Neural cell (in vitro differentiated cells): ENCODE measurements around the gene POLN. TPM values are rescaled to one million over a fixed set of nuclear protein-coding genes. Genes with fewer than 3 reads are reported as not detected.

Experiments
- H2AFZ ChIP-seq: fragments of 200-600, 300-800 bp; sonication (generic), shearing (Covaris generic); 2 replicates; pipeline ENCODE4 v1.6.0; 2014; ENCODE audit warnings: low read depth, mild to moderate bottlenecking, antibody characterized with exemption, low read length, moderate library complexity
- H3F3A ChIP-seq: fragments of 200-600 bp; shearing (Covaris generic); 2 replicates; pipeline ENCODE4 v1.6.1; 2016; ENCODE audit warnings: mild to moderate bottlenecking, moderate library complexity, mixed read lengths, antibody characterized with exemption, low read length; ENCODE audit not compliant: insufficient read depth, poor library complexity, severe bottlenecking
- H3K27ac ChIP-seq: fragments of 200-600, 300-800 bp; sonication (generic), shearing (Covaris generic); 2 replicates; pipeline ENCODE4 v1.5.1; 2014; ENCODE audit warnings: mild to moderate bottlenecking, low read length, moderate library complexity
- H3K27me3 ChIP-seq: fragments of 300-800, 200-600 bp; sonication (generic), shearing (Covaris generic); 2 replicates; pipeline ENCODE4 v1.6.0; 2014; ENCODE audit warnings: mild to moderate bottlenecking, low read depth, low read length, moderate library complexity; ENCODE audit not compliant: insufficient read depth
- H3K36me3 ChIP-seq: fragments of 300-800, 200-600 bp; sonication (generic), shearing (Covaris generic); 2 replicates; pipeline ENCODE4 v1.5.1; 2014; ENCODE audit warnings: mild to moderate bottlenecking, antibody characterized with exemption, low read length, moderate library complexity; ENCODE audit not compliant: insufficient read depth
- H3K4me2 ChIP-seq: fragments of 300-800, 200-600 bp; sonication (generic), shearing (Covaris generic); 2 replicates; pipeline ENCODE4 v1.6.0; 2014; ENCODE audit warnings: mild to moderate bottlenecking, low read length
- H3K4me3 ChIP-seq: fragments of 300-800, 200-600 bp; sonication (generic), shearing (Covaris generic); 2 replicates; pipeline ENCODE4 v1.5.1; 2014; ENCODE audit warnings: mild to moderate bottlenecking, low read length, moderate library complexity
- H3K79me2 ChIP-seq: fragments of 200-600 bp; shearing (Covaris generic); replicated peaks from 2 replicates; pipeline ENCODE4 v1.6.0; 2014; ENCODE audit warnings: mild to moderate bottlenecking, low read length, moderate library complexity; ENCODE audit not compliant: insufficient read depth
- H3K9ac ChIP-seq: fragments of 300-800, 200-600 bp; sonication (generic), shearing (Covaris generic); 2 replicates; pipeline ENCODE4 v1.6.1; 2016; ENCODE audit warnings: mild to moderate bottlenecking, low read length, mixed read lengths
- H3K9me2 ChIP-seq: fragments of 200-600 bp; shearing (Covaris generic); 2 replicates; pipeline ENCODE4 v1.6.1; 2016; ENCODE audit warnings: mild to moderate bottlenecking, low read length, mixed read lengths; ENCODE audit not compliant: insufficient read depth
- H3K9me3 ChIP-seq: fragments of 200-600, 300-800 bp; sonication (generic), shearing (Covaris generic); 2 replicates; pipeline ENCODE4 v1.6.1; 2016; ENCODE audit warnings: mild to moderate bottlenecking, mixed run types, low read length, moderate library complexity, mixed read lengths
- H4K20me1 ChIP-seq: fragments of 200-600 bp; shearing (Covaris generic); 2 replicates; pipeline ENCODE4 v1.6.1; 2016; ENCODE audit warnings: mild to moderate bottlenecking, mixed run types; ENCODE audit not compliant: insufficient read depth
- EP300 ChIP-seq: fragments of 450-650 bp; conservative IDR thresholded peaks from 2 replicates; pipeline ENCODE4 v1.6.1; 2014; ENCODE audit warnings: antibody characterized with exemption, mild to moderate bottlenecking, moderate library complexity; ENCODE audit not compliant: poor library complexity, severe bottlenecking
- EZH2 ChIP-seq: fragments of 200-600, 300-800 bp; shearing (Covaris generic), sonication (generic); IDR thresholded peaks from 2 replicates; pipeline ENCODE4 v1.6.1; 2014; ENCODE audit warnings: antibody characterized with exemption, low read length, borderline replicate concordance, mild to moderate bottlenecking; ENCODE audit not compliant: insufficient read depth, poor library complexity, severe bottlenecking
- MXI1 ChIP-seq: fragments of 450-650 bp; conservative IDR thresholded peaks from 2 replicates; pipeline ENCODE4 v1.6.1; 2014; ENCODE audit warnings: antibody characterized with exemption, mild to moderate bottlenecking; ENCODE audit not compliant: poor library complexity, severe bottlenecking
- POLR2AphosphoS5 ChIP-seq: IDR thresholded peaks from 2 replicates; pipeline ENCODE4 v1.6.1; 2012
- RAD21 ChIP-seq: fragments of 450-650 bp; conservative IDR thresholded peaks from 2 replicates; pipeline ENCODE4 v1.6.1; 2014; ENCODE audit warnings: antibody characterized with exemption, mild to moderate bottlenecking, moderate library complexity
- SMC3 ChIP-seq: fragments of 450-650 bp; conservative IDR thresholded peaks from 2 replicates; pipeline ENCODE4 v1.6.1; 2014; ENCODE audit warnings: antibody characterized with exemption, mild to moderate bottlenecking, moderate library complexity; ENCODE audit not compliant: poor library complexity
- TAF1 ChIP-seq: IDR thresholded peaks from 2 replicates; pipeline ENCODE4 v1.6.1; 2012; ENCODE audit warnings: low read depth
- polyA plus RNA-seq: library from polyadenylated mRNA; depleted of rRNA; stranded (reverse); fragments of >200 nt; gene quantifications from 2 replicates; pipeline ENCODE4 v1.2.3, GENCODE V29; 2014
- TF ChIP-seq, protein P1 (sequence below): fragments of 450-650 bp; IDR thresholded peaks from 2 replicates; pipeline ENCODE4 v1.5.1; 2014; ENCODE audit warnings: antibody characterized with exemption, mild to moderate bottlenecking, moderate library complexity; ENCODE audit not compliant: poor library complexity, severe bottlenecking
- TF ChIP-seq, protein P2 (sequence below): IDR thresholded peaks from 2 replicates; pipeline ENCODE4 v1.6.1; 2012; ENCODE audit warnings: borderline replicate concordance

Gene POLN
- polyA plus RNA-seq, 1 donor from 2014 or later, result 1.1 TPM

DNA sequence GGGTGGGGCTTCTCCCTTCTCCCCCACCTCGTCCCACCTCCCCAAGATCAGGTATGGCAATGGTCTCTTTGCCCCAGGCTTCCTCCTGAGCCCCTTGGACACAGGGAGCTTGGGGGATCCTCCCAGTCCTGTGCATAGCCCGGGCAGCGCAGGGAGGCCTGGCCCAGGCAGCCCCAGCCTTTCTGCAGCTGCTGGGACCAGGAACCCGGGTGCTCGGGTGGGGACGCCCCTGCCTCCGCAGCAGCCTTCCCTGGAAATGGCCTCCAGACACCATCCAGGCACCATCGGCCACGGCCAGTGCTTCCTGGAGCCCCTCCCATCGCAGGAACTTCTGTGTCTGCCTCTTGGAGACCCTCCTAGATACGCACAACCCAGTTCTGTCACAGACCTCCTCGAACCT is 25.9 kb upstream of the POLN start:
- Histone ChIP-seq H3K36me3 (no peaks in the 10 kb centered on the region), H2AFZ (no peak overlapping the region), H3K9ac (no peak overlapping the region), H3K9me3 (no peaks in the 10 kb centered on the region), H3K4me3 (no peak overlapping the region), H4K20me1 (no peaks in the 10 kb centered on the region), H3K9me2 (no peaks in the 10 kb centered on the region), H3K27me3 (no peaks in the 10 kb centered on the region), H3K4me2 (no peak overlapping the region), H3K79me2 (no peaks in the 10 kb centered on the region), H3F3A (no peaks in the 10 kb centered on the region), H3K27ac (no peak overlapping the region)
- TF ChIP-seq MXI1 (no peak), SMC3 (no peak), TAF1 (no peak), EP300 (no peak), RAD21 (no peak), POLR2AphosphoS5 (no peak), EZH2 (no peak)
- TF ChIP-seq, protein P1, sequence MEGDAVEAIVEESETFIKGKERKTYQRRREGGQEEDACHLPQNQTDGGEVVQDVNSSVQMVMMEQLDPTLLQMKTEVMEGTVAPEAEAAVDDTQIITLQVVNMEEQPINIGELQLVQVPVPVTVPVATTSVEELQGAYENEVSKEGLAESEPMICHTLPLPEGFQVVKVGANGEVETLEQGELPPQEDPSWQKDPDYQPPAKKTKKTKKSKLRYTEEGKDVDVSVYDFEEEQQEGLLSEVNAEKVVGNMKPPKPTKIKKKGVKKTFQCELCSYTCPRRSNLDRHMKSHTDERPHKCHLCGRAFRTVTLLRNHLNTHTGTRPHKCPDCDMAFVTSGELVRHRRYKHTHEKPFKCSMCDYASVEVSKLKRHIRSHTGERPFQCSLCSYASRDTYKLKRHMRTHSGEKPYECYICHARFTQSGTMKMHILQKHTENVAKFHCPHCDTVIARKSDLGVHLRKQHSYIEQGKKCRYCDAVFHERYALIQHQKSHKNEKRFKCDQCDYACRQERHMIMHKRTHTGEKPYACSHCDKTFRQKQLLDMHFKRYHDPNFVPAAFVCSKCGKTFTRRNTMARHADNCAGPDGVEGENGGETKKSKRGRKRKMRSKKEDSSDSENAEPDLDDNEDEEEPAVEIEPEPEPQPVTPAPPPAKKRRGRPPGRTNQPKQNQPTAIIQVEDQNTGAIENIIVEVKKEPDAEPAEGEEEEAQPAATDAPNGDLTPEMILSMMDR, result no peak
- TF ChIP-seq, protein P2, sequence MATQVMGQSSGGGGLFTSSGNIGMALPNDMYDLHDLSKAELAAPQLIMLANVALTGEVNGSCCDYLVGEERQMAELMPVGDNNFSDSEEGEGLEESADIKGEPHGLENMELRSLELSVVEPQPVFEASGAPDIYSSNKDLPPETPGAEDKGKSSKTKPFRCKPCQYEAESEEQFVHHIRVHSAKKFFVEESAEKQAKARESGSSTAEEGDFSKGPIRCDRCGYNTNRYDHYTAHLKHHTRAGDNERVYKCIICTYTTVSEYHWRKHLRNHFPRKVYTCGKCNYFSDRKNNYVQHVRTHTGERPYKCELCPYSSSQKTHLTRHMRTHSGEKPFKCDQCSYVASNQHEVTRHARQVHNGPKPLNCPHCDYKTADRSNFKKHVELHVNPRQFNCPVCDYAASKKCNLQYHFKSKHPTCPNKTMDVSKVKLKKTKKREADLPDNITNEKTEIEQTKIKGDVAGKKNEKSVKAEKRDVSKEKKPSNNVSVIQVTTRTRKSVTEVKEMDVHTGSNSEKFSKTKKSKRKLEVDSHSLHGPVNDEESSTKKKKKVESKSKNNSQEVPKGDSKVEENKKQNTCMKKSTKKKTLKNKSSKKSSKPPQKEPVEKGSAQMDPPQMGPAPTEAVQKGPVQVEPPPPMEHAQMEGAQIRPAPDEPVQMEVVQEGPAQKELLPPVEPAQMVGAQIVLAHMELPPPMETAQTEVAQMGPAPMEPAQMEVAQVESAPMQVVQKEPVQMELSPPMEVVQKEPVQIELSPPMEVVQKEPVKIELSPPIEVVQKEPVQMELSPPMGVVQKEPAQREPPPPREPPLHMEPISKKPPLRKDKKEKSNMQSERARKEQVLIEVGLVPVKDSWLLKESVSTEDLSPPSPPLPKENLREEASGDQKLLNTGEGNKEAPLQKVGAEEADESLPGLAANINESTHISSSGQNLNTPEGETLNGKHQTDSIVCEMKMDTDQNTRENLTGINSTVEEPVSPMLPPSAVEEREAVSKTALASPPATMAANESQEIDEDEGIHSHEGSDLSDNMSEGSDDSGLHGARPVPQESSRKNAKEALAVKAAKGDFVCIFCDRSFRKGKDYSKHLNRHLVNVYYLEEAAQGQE, result no peak

DNA sequence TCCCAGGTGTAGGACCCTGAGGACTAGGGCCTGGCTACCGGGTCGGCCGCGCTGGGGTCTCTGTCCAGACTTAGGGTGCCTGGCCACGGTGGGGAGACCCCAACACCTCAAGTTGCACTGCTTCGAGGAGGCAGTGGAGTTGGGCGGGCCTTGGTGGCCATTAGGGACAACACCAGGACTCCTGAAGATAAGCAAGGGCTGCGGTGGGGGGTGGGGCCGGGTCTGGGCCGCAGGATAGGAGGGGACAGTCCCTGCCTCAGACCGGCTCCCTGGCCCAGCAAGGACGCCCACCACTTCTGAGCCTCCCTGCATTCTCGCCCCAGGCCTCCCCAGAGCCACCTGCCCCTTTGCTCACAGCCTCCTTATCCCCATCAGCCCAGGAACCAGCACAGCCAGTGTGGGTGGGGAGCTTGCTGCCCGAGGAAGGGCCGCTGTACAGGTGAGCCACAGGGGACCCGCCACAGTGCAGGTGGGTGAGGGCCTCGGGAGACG is 25.4 kb upstream of the POLN start:
- Histone ChIP-seq H3K4me3 (no peak overlapping the region), H3K27me3 (no peaks in the 10 kb centered on the region), H3K9ac (no peak overlapping the region), H3K9me2 (no peaks in the 10 kb centered on the region), H3K4me2 (no peak overlapping the region), H3K27ac (no peak overlapping the region), H2AFZ (no peak overlapping the region), H3K79me2 (no peaks in the 10 kb centered on the region), H3K36me3 (no peaks in the 10 kb centered on the region), H3F3A (no peaks in the 10 kb centered on the region), H4K20me1 (no peaks in the 10 kb centered on the region), H3K9me3 (no peaks in the 10 kb centered on the region)
- TF ChIP-seq MXI1, result no peak
- no peak for TF ChIP-seq EP300
- TF ChIP-seq TAF1, result no peak
- TF ChIP-seq RAD21, result no peak
- TF ChIP-seq, protein P1, result no peak
- TF ChIP-seq POLR2AphosphoS5, result no peak
- TF ChIP-seq, protein P2, result no peak
- no peak for TF ChIP-seq EZH2
- TF ChIP-seq SMC3, result no peak
